H1 (cell line): ENCODE measurements around the gene SPSB3. TPM values are rescaled to one million over a fixed set of nuclear protein-coding genes. Genes with fewer than 3 reads are reported as not detected.

Experiments
- BACH1 ChIP-seq: IDR thresholded peaks from 2 replicates; pipeline ENCODE4 v1.6.1; 2012; ENCODE audit warnings: low read length, improper control_type of control experiment
- CTBP2 ChIP-seq: IDR thresholded peaks from 2 replicates; pipeline ENCODE4 v1.7.0; 2011; ENCODE audit warnings: borderline replicate concordance, mild to moderate bottlenecking, moderate library complexity, mixed read lengths, low read length; ENCODE audit not compliant: insufficient read depth, insufficient read length
- EGR1 ChIP-seq: IDR thresholded peaks from 2 replicates; pipeline ENCODE4 v1.6.1; 2011; ENCODE audit warnings: low read depth, low read length, borderline replicate concordance
- KDM1A ChIP-seq: fragments of 200-600, 300-600 bp; sonication (generic); IDR thresholded peaks from 2 replicates; pipeline ENCODE4 v1.7.1; 2016; ENCODE audit warnings: mild to moderate bottlenecking, low read length, borderline replicate concordance
- RAD21 ChIP-seq, 2 experiments: IDR thresholded peaks in 1 of 2; conservative IDR thresholded peaks in 1 of 2; 2 replicates each; pipeline ENCODE4 v1.6.1; 2011; ENCODE audit warnings: low read depth in 2 of 2, low read length in 2 of 2, improper control_type of control experiment in 1 of 2, inconsistent platforms in 1 of 2, mild to moderate bottlenecking in 1 of 2, moderate library complexity in 1 of 2
- SAP30 ChIP-seq: fragments of 300-600 bp; sonication (generic); IDR thresholded peaks from 2 replicates; pipeline ENCODE4 v1.7.1; 2012; ENCODE audit warnings: low read length, moderate library complexity, mild to moderate bottlenecking, inconsistent platforms; ENCODE audit not compliant: insufficient read depth, insufficient replicate concordance
- SP1 ChIP-seq: IDR thresholded peaks from 2 replicates; pipeline ENCODE4 v1.6.1; 2011; ENCODE audit warnings: low read depth, low read length
- TEAD4 ChIP-seq: IDR thresholded peaks from 2 replicates; pipeline ENCODE4 v1.6.1; 2012; ENCODE audit warnings: low read depth, low read length, inconsistent platforms, mixed read lengths
- polyA plus RNA-seq, 7 experiments: library from polyadenylated mRNA; depleted of rRNA in 3 of 7; stranded (reverse) in 5 of 7; unstranded in 2 of 7; fragments of >200 nt in 5 of 7; fragments of 200-250 nt in 2 of 7; gene quantifications; 1 replicate in 5 of 7; 2 replicates in 1 of 7; 4 replicates in 1 of 7; pipeline versions ENCODE4 v1.2.1 to v1.2.3, GENCODE V29; 2011 to 2013; ENCODE audit warnings: missing spikeins in 2 of 7, mixed read lengths in 2 of 7
- total RNA-seq: library from RNA; stranded (reverse); fragmentation: NEBNext Ultra II Directional; extraction: Animal tissue kit (Norgen Biotek cat#: 25700); gene quantifications from 2 replicates; pipeline ENCODE4 v1.2.1, GENCODE V29; 2021
- TF ChIP-seq, protein P1 (sequence below): fragments of 300-600 bp; sonication (generic); IDR thresholded peaks from 2 replicates; pipeline ENCODE4 v1.7.1; 2012; ENCODE audit warnings: low read length, moderate library complexity, mild to moderate bottlenecking, inconsistent platforms; ENCODE audit not compliant: insufficient replicate concordance

SPSB3 gene
- total and polyA plus RNA-seq, 2 of the 8 experiments (the other 6 are each of a cell fraction or from before 2014, with no cell fraction given): 22.5 to 37.8 TPM

DNA sequence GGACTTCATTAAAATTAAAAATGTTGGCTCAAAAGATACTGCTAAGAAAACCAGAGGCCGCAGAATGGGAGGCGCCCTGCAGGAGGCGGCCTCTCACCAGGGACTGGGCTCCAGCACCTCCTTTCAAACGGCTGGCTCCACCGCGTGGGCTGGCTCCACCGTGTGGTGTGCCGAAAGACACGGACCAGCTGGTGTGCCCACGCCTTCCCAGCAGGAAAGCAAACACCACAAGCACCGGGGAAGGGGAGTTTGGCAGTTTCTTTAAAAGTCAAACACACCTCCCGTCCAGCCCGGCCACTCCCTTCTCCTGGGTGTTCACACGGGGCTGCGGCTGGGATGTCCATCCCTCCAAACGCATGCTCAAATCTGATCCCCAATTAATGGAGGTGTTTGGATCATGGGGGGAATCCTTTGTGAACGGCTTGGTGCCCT, 30.4 kb upstream of the SPSB3 start (continued):
- TF ChIP-seq, protein P1, sequence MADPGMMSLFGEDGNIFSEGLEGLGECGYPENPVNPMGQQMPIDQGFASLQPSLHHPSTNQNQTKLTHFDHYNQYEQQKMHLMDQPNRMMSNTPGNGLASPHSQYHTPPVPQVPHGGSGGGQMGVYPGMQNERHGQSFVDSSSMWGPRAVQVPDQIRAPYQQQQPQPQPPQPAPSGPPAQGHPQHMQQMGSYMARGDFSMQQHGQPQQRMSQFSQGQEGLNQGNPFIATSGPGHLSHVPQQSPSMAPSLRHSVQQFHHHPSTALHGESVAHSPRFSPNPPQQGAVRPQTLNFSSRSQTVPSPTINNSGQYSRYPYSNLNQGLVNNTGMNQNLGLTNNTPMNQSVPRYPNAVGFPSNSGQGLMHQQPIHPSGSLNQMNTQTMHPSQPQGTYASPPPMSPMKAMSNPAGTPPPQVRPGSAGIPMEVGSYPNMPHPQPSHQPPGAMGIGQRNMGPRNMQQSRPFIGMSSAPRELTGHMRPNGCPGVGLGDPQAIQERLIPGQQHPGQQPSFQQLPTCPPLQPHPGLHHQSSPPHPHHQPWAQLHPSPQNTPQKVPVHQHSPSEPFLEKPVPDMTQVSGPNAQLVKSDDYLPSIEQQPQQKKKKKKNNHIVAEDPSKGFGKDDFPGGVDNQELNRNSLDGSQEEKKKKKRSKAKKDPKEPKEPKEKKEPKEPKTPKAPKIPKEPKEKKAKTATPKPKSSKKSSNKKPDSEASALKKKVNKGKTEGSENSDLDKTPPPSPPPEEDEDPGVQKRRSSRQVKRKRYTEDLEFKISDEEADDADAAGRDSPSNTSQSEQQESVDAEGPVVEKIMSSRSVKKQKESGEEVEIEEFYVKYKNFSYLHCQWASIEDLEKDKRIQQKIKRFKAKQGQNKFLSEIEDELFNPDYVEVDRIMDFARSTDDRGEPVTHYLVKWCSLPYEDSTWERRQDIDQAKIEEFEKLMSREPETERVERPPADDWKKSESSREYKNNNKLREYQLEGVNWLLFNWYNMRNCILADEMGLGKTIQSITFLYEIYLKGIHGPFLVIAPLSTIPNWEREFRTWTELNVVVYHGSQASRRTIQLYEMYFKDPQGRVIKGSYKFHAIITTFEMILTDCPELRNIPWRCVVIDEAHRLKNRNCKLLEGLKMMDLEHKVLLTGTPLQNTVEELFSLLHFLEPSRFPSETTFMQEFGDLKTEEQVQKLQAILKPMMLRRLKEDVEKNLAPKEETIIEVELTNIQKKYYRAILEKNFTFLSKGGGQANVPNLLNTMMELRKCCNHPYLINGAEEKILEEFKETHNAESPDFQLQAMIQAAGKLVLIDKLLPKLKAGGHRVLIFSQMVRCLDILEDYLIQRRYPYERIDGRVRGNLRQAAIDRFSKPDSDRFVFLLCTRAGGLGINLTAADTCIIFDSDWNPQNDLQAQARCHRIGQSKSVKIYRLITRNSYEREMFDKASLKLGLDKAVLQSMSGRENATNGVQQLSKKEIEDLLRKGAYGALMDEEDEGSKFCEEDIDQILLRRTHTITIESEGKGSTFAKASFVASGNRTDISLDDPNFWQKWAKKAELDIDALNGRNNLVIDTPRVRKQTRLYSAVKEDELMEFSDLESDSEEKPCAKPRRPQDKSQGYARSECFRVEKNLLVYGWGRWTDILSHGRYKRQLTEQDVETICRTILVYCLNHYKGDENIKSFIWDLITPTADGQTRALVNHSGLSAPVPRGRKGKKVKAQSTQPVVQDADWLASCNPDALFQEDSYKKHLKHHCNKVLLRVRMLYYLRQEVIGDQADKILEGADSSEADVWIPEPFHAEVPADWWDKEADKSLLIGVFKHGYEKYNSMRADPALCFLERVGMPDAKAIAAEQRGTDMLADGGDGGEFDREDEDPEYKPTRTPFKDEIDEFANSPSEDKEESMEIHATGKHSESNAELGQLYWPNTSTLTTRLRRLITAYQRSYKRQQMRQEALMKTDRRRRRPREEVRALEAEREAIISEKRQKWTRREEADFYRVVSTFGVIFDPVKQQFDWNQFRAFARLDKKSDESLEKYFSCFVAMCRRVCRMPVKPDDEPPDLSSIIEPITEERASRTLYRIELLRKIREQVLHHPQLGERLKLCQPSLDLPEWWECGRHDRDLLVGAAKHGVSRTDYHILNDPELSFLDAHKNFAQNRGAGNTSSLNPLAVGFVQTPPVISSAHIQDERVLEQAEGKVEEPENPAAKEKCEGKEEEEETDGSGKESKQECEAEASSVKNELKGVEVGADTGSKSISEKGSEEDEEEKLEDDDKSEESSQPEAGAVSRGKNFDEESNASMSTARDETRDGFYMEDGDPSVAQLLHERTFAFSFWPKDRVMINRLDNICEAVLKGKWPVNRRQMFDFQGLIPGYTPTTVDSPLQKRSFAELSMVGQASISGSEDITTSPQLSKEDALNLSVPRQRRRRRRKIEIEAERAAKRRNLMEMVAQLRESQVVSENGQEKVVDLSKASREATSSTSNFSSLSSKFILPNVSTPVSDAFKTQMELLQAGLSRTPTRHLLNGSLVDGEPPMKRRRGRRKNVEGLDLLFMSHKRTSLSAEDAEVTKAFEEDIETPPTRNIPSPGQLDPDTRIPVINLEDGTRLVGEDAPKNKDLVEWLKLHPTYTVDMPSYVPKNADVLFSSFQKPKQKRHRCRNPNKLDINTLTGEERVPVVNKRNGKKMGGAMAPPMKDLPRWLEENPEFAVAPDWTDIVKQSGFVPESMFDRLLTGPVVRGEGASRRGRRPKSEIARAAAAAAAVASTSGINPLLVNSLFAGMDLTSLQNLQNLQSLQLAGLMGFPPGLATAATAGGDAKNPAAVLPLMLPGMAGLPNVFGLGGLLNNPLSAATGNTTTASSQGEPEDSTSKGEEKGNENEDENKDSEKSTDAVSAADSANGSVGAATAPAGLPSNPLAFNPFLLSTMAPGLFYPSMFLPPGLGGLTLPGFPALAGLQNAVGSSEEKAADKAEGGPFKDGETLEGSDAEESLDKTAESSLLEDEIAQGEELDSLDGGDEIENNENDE: no peak
- no peak for TF ChIP-seq KDM1A
- no peak for TF ChIP-seq SP1
- TF ChIP-seq TEAD4: no peak
- peak; percentile 79 for TF ChIP-seq EGR1
- TF ChIP-seq SAP30: no peak
- peak; percentile 69; the same call in 1 of the 2 replicates for TF ChIP-seq BACH1
- peak; percentile 63 to 75 for TF ChIP-seq RAD21 (IDR thresholded peaks at IDR 0.05 in 1 of 2, conservative IDR thresholded peaks at IDR 0.05 in 1 of 2; ENCODE audit: low read depth in 2 of 2, low read length in 2 of 2)
- TF ChIP-seq CTBP2: no peak
